Putamen (tissue), 1 donor: ENCODE results near the gene C1orf74.
"Not testable (repeated sequence)": the region's sequence is repeated elsewhere in the genome, so short reads cannot be mapped to it uniquely, and the experiment has no call there.

Source experiments
- DNase-seq: peaks from one replicate; pipeline ENCODE4 v3.0.0-alpha.2; 2016; ENCODE audit warnings: low spot score

Gene C1orf74

DNA sequence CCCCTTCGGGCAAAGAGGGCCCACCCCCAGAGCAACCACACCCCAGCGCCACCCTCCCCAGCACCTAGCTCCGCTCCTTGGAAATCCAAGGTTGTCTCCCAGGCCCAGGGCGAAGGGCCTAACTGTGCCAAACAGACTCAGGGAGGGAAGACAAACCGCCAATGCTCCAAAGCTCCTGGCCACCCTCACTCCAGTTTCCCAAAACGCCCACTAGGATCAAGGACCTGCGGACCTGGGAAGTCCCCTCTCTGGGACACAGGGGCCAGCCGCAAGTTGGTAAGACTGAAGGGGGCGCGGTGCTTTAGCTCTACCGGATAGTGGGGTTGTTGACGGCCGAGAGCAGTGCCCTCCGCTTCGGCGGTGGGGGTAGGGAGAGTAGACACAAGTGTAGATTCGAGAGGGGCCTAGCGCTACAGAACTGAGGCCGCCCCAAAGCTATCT, 21.0 kb upstream of the C1orf74 start:
- DNase-seq, result no peak

DNA sequence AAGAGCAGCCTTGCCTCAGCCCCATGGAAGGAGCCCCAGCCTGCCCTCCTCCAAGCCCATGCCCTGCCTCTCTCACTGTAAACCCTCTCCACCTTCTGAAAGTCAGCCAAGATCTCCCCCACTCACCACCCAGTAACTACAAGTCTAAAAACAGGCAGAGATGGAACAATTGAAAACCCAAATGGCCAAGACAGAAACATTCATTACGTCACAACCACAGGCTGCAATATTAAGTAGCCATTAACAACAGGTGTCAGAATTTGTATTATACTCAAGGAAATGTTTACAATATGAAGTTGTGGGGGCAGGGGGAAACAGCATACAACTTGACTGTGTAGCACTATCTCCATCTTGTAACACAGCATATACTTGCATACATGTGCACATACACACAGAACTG, 19.2 kb upstream of the C1orf74 start:
- no peak for DNase-seq

DNA sequence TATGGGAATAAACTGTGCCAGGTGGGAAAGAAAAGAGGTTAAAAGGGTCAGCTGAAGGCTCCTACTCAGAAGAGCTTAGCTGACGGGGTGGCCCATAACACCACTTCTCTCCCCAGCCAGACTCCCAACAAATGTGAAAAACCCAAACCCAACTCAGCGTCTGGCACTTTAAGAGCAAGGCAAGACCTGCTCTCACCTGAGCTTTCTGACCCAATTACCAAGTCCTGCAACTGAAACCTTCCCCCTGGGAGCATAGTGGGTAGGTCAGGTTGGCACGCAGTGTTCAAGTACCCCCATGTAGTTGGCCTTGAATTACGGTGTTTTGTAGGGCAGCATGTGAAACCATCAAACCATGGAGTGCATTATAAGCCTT, 18.4 kb upstream of the C1orf74 start:
- DNase-seq, result no peak

DNA sequence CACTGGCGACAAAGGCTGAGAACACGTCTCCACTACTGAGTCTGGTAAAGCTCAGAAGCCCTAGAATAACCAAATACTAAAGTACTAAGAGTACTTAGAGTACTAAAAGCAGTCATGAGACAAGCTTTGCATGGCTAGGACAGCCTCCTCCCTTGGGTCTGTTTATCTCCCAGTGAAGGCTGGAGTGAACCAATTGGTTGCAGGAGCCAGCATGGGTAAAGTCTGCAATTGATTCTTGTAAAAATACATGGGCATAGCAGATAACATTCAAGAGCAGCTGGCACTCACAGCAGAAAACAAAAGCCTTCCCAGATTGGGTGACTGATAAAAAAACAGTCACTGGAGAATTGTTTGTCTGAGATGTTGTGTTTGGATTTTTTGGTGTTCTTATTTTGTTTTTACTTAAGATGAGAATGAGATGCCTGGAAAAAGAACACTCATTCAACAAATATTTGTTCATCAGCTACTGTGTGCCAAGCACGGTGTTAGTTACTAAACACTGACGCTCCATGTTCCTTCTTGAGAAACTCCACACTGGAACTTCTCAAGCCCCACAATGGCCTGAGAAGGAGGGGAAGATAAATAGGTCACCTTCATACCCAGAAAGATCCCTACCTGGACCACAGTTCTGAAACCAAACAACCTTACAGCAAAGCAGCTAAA, 17.9 kb upstream of the C1orf74 start:
- DNase-seq, result no peak

DNA sequence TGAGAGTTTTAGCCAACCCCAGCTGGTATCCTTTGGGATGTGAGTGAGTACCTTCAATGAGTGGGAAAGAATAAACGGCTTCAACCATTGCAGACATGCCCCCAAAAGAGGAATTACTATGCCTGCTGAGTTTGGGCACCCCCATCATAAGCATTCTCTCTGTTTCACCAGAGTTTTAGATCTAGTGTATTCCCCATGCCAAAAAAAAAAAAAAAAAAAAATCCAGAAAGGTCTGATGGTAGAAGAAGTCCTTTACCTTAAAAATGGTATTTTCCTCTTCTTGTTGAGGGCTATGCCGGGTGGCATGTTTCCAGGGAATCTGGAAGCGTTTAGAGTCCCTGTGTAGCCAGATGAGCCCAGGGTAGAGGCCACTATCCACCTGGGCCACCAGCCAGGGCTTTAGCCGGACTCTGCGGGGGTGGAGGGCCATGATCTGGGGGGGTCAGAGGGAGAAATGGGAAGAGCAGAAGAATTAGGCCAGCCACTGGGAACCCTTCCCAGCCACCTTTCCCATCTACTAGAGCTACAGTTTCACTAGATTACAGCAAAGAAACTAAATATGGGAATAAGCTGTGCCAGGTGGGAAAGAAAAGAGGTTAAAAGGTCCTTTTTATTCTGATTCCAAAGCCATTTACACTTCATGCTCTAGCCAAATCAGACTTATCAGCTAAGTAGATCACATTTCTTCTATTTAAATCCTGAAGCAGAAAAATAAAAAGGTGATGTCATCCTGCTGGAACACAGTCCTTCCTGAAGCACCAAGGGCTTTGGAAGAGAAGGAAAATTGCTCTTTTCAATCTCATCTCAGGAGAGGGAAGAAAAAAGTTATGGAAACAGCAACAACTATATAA, 16.9 kb upstream of the C1orf74 start:
- no peak for DNase-seq

DNA sequence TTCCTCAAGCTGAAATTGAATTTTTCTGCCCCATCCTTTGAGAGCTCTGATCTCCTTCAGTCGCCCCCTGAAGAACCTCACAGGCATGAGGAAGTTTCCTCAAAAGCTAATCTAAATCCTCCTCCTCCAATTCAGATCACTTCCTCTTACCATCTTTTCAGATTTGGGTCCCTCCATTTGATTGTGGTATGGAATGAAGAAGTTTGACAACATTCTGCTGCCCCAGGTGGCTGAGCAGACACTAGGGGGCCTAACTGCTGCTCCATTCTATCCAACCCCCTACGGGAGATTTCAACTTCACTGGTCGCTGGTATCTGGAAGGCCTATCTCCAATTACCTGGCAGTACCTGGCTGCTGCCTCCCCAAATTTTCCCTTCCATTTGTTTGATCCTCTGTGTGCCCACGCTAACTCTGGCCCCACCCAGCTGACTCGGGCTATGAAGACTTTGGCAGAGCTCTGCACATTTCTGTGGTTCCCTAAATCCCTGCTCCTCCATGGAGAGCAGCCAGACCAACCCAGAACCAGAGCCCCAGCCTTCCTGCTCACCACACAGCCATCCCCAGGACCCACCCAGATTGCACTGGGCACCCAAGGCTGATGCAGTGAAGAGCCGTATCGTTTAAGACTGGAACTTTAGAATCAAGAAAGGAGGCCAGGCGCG, 13.8 kb upstream of the C1orf74 start:
- no peak for DNase-seq

DNA sequence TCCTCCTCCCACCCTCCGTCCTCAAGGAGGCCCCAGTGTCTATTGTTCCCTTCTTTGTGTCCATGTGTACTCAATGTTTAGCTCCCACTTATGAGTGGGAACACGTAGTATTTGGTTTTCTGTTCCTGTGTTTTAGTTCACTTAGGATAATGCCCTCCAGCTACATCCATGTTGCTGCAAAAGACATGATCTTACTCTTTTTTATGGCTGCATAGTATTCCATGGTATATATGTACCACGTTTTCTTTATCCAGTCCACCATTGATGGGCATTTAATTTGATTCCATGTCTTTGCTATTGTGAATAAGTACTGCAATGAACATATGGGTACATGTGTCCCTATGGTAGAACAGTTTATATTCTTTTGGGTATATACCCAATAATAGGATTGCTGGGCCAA, 9.4 kb upstream of the C1orf74 start:
- DNase-seq, result not testable (repeated sequence)

DNA sequence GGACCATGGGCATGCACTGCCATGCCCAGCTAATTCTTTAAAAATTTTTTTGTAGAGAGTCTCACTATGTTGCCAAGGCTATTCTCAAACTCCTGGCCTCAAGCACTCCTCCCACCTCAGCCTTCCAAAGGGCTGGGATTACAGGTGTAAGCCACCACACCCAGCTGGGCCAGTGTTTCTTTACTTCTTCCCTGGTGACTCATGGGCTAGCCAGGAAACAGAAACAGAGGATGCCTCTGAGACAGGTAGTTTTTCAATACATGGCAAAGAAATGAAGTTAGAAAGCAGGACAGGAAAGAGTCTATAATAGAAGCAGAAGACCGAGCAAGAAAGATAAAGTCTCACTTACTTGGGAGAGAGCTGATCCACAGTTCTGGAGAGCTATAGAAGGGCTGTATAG, 7.6 kb upstream of the C1orf74 start:
- DNase-seq, result no peak

DNA sequence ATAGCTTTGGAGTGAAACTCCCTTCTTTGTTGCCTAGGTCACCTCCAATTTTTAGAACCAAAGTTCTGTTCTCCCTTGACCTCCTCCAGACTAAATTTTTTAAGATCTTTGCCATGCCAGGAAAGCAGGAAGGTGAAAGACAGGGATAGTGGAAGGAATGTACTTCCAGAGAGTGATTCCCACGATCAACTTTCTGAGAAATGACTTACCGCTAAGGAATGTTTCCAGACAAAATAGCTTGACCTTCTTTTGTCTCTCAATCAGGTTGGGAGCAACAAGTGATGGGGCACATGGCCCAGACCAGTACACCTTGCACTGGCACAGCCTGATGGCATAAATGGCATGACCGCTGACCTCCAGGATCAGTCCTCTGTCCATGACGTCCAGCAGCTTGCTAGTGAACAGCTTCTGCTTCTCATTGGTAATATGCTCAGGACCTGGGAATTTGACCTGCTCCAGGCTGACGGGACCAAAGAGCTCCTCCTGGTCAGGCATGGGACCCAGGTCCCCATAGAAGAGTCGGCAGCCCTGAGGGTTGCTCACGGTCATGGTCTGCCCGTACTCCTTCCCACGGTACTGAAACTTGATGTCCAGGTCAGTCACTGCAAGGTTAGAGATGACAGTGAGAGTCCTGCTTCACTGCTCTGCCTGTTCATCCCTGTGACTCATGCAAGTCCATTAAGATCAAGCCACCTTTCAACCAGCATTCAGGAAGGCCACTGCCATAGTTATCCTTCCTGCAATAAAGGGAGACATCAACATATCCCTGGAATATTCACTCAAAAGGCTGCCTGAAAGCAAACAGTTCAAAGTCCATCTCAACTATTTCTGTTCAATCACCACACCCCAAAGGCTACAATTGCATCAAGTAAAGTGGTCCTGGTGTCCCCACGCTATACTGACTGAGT, 6.2 kb upstream of the C1orf74 start:
- DNase-seq, result no peak

DNA sequence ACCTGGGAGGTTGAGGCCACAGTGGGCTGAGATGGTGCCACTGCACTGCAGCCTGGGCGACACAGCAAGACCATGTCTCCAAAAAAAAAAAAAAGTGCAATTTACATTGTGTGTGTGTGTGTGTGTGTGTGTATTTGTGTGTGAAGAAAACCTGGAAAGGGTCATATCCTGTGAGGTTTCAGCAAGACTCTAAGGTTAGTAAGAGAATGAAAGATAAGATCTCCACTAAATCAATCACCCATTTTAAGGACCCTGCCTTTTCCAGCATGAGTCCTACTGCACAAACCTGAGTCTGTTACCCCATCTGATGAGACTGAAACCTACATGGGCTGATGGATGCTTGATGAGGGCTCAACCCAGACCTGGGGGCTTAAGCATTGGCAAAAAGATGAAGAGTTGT, 4.9 kb upstream of the C1orf74 start:
- DNase-seq, result no peak

DNA sequence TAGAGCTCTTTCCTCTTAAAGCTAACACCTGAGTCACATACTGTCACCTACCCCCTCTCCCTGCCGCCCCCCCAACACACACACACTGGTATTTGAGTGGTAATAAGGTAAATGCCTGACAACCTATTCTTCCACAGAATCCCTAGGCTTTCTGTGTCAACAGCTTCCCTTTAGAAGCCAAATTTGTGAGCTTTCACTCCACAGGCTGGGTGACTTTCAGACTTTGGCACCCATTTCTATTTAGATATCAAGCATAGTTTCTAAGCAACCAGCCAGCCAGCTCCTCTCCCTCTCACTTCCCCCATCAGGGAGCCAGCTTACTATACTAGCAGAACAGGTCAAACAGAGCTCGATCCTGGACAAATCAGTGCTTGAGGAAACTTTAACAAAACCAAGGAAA, 3.2 kb upstream of the C1orf74 start:
- peak; percentile 48 for DNase-seq

DNA sequence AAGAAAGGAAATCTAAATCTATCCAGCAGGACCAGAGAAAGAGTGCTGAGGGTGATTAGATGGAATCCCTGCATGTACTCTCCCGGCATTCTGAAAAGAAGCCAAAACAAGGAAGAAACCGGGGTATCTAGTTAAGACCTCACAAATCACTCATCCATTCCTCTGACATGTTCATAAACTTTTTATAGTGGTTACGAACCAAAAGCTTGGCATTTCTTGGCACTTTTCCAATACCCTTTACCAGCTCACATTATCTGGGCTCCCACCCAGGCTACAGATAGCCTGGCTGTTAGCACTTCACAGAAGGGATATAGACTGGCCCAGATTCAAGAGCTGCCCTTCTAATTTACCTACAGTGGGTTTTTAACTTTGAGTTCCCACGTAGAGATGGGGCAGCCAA, 1.8 kb upstream of the C1orf74 start:
- DNase-seq, result no peak

DNA sequence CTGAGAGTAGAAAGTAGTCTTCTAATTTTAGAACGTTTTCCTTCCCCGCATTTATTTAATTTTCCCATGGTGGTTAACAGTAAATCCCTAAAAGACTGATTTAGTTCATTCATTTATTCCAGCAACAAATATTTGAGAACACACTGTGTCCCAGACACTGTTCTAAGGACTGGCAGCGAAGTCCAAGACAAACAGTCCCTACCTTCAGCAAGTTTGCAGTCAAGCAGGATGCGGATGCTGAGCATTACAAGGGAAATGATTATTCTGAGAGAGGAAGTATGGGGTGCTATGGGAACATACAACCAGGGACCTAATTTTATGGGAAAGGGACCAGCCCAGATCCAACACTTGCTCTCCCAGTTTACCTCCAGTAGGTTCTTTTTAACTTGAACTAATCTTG, 1.2 kb upstream of the C1orf74 start:
- DNase-seq, result no peak

DNA sequence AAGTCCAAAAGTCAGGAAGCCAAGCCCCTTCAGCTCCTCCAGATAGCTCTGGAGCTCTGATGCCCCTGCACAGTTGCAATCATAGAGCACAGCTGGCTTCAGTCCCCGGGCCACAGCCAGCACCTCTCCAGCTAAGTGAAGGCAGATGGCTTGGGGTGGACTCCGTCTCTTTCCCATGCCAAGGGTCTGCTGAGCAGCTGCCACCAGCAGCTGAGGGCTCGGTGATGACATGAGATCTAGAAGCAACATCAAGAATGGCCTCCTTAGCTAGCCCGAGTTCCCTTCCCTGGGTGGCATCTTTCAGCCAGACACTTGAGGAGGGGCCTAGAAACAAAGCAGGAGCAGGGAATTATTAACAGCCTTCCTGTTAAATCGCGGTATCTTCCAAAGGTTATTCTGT, 973 bp downstream of the C1orf74 start:
- no peak for DNase-seq

DNA sequence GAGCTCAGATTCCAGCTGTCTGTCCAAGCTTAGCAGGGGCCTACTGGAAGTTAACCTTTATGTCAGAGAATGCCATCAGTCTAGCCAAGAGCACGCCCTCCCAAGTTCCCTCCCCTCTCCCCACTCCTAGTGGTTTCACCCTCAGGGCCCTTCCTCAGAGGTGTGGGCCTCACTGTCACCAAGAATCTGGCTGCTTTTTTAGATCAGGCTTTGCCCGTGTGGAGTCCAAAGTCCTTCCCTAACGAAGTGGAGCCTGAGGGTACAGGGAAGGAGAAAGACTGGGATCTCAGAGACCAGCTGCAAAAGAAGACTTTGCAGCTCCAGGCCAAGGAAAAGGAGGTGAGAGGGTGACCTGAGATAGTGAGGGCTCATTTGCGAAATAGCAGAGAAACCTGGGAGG, 4.1 kb downstream of the C1orf74 start:
- DNase-seq, result no peak

DNA sequence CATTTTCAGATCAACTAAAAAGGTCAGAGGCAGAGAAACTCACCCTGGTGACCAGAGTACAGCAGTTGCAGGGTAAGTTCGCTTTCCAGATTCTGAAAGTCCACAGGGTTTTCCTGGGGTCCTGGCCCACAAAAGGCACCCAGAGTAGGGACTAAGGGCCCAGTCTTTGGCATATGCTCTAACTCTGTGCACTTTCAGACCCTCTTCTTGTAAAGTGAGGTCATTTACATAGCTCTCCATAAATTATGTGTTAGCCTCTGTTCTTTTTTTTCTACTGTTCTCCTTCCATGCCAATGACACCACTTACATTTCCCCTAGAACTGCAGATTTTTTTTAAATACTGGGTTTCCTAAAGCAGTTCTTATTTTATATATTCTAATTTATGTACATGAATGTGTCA, 6.3 kb downstream of the C1orf74 start:
- DNase-seq, result no peak

DNA sequence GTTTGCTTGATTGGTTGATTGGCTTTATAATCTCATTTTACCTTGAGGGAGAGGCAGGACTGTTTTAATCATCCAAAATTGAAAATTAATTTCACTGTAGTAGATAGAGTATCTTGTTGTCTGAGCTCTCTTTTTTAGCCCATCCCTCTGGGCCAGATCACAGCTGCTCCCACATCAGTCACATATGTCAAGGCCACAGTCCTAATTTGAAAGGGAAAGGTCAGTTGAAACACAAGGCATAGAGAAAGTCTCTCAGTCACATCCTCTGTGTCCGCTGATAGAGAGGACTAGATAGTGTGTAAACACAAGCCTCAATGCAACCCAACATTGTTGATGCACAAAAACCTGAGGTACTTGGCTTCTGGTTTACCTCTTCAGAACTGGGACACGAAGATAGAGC, 6.8 kb downstream of the C1orf74 start:
- no peak for DNase-seq

DNA sequence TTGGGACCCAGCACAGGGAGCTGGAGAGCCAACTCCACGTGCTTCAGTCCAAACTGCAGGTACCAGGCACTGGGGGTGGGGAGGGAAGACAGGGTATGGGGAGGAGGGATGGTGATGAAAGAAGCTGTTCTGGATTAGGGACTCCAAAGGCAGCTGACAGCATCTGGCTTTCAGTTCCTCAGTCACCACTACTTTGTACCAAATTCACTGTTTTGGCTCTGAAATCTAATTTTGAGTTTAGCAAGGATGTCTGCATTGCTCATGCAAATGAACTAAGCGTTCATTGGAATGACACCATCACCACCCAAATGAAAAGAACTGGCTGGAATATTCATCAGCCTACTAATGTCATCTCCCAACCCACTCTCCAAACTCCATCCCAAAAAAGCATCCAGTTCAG, 8.7 kb downstream of the C1orf74 start:
- no peak for DNase-seq

DNA sequence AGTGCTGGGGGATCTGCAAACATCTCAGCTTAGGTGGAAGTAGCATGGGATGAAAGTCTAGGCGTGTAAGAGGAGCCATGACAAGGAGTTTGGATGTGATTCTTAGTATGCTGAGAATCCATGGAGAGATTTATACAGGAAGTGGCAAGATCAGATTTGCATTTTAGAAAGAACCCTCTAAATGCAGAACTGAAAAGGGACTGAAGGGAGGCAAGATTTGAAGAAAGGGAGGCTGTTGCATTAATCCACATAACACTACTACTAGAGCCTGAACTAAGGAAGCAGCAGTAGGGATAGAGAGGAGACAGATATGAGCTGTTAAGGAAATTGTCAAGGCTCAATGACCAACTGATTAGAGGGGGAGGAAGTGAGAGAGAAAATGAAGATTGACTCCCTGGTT, 9.8 kb downstream of the C1orf74 start:
- DNase-seq, result no peak

DNA sequence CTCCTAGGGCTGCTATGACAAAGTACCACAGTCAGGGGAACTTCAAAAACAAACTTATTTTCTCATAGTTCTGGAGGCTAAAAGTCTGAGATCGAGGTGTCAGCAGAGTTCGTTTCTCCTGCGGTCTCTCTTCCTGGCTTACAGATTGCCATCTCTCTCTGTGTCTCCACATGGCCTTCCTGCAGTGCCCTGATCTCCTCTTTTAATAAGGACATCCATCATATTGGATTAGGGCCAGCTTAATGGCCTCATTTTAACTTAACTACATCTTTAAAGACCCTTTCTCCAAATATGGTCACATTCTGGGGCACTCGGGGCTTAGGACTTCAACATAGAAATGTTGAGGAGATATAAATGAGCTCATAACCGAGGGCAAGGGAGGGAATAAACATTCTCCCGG, 12.2 kb downstream of the C1orf74 start:
- no peak for DNase-seq

DNA sequence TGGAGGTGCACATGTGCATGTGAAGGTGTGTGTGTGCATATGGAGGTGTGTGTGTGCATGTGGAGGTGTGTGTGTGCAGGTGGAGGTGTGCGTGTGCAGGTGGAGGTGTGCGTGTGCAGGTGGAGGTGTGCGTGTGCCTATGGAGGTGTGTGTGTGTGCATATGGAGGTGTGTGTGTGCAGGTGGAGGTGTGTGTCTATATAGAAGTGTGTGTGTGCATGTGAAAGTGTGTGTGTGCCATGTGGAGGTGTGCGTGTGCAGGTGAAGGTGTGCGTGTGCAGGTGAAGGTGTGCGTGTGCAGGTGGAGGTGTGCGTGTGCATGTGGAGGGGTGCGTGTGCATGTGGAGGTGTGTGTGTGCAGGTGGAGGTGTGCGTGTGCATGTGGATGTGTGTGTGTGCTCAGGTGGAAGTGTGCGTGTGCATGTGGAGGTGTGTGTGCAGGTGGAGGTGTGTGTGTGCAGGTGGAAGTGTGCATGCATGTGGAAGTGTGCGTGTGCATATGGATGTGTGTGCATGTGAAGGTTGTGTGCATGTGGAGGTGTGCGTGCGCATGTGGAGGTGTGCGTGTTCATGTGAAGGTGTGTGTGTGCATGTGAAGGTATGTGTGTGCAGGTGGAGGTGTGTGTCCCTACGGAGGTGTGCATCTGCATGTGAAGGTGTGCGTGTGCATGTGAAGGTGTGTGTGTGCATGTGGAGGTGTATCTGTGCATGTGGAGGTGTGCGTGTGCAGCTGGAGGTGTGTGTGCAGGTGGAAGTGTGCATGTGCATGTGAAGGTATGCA, 13.5 kb downstream of the C1orf74 start:
- no peak for DNase-seq
